K562 (cell line): ENCODE measurements around the gene KCNK2. TPM values are rescaled to one million over a fixed set of nuclear protein-coding genes. Genes with fewer than 3 reads are reported as not detected.

Source experiments
- ATAC-seq: fragments of 200-7000 bp; cut with Tn5 transposase; 3 replicates; pipeline ENCODE4 v1.9.1; 2020; ENCODE audit warnings: moderate library complexity
- BruUV-seq: library from RNA; stranded (reverse); fragments of 400-500 nt; replicated peaks from 2 replicates; lab custom pipeline; 2021; lab: Mats Ljungman, UMichigan
- CTCF ChIA-PET: fragments of 300-600 bp; formaldehyde crosslinking; extraction: SDS; loops from one replicate; lab custom pipeline; 2021; ENCODE audit warnings: low intra/inter-chr PET ratio; lab: Yijun Ruan, JAX
- POLR2A ChIA-PET: fragments of 300-600, 350-650 bp; sonication (Branson Sonifier 250); formaldehyde crosslinking; extraction: SDS; loops from one replicate; lab custom pipeline; 2021; ENCODE audit warnings: antibody characterized with exemption, inconsistent platforms; lab: Yijun Ruan, JAX
- DNase-seq, 4 experiments: peaks; one replicate each; pipeline versions ENCODE4 v3.0.0 to v3.0.0-alpha.2; 2011 to 2018; ENCODE audit warnings: low spot score in 3 of 4, mixed read lengths in 3 of 4; ENCODE audit errors: extremely low read depth in 1 of 4
- FAIRE-seq: peaks from 2 replicates; lab custom pipeline; 2011; peaks lifted over from hg19 to GRCh38; lab: Jason Lieb, UNC
- H2AFZ ChIP-seq: 2 replicates; pipeline ENCODE4 v1.6.0; 2011; ENCODE audit warnings: low read depth, low read length, control low read depth, inconsistent platforms
- H3K27ac ChIP-seq: fragments of 200-600 bp; 3 replicates; pipeline ENCODE4 v1.8.0; 2011; ENCODE audit warnings: low read depth, mild to moderate bottlenecking, control low read depth, inconsistent platforms, low read length, moderate library complexity, mixed read lengths; ENCODE audit errors: extremely low read depth
- H3K27me3 ChIP-seq, 2 experiments: fragments of 300-600 bp in 1 of 2; 2 replicates in 1 of 2; 3 replicates in 1 of 2; pipeline versions ENCODE4 v1.6.0 to v1.8.0; 2011; ENCODE audit warnings: inconsistent platforms in 2 of 2, low read length in 2 of 2, mild to moderate bottlenecking in 1 of 2, mixed read lengths in 1 of 2, moderate library complexity in 1 of 2; ENCODE audit not compliant: control insufficient read depth in 2 of 2, insufficient read depth in 2 of 2
- H3K36me3 ChIP-seq: fragments of 300-600 bp; 3 replicates; pipeline ENCODE4 v1.8.0; 2011; ENCODE audit warnings: mild to moderate bottlenecking, low read length, inconsistent platforms; ENCODE audit not compliant: control insufficient read depth, insufficient read depth
- H3K4me1 ChIP-seq, 2 experiments: fragments of 200-600 bp in 1 of 2; replicated peaks in 1 of 2; 2 replicates in 1 of 2; 3 replicates in 1 of 2; pipeline versions ENCODE4 v1.5.1 to v1.8.0; 2011; ENCODE audit warnings: inconsistent platforms in 2 of 2, low read length in 2 of 2, mild to moderate bottlenecking in 1 of 2, mixed read lengths in 1 of 2, moderate library complexity in 1 of 2; ENCODE audit not compliant: control insufficient read depth in 2 of 2, insufficient read depth in 2 of 2
- H3K4me2 ChIP-seq: 2 replicates; pipeline ENCODE4 v1.6.1; 2011; ENCODE audit warnings: low read length, control low read depth, inconsistent platforms, mixed read lengths; ENCODE audit not compliant: insufficient read depth
- H3K4me3 ChIP-seq: fragments of 200-600 bp; sonication (generic), shearing (Covaris generic); 2 replicates; pipeline ENCODE4 v1.5.1; 2016; ENCODE audit warnings: control low read depth, inconsistent platforms
- H3K79me2 ChIP-seq: fragments of 200-600 bp; 3 replicates; pipeline ENCODE4 v1.8.0; 2011; ENCODE audit warnings: low read length, inconsistent platforms; ENCODE audit not compliant: control insufficient read depth, insufficient read depth
- H3K9ac ChIP-seq, 2 experiments: 2 replicates each; pipeline versions ENCODE4 v1.6.0 to v1.6.1; 2011; ENCODE audit warnings: low read depth in 2 of 2, low read length in 2 of 2, control low read depth in 1 of 2, inconsistent platforms in 1 of 2, mild to moderate bottlenecking in 1 of 2, mixed read lengths in 1 of 2; ENCODE audit not compliant: insufficient read depth in 1 of 2
- H3K9me1 ChIP-seq: one replicate; pipeline ENCODE4 v1.6.0; 2011; ENCODE audit warnings: inconsistent platforms, mild to moderate bottlenecking, low read length, moderate library complexity; ENCODE audit not compliant: control insufficient read depth, insufficient read depth
- H3K9me3 ChIP-seq: replicated peaks from 2 replicates; pipeline ENCODE4 v1.5.1; 2011; ENCODE audit warnings: low read depth, low read length, inconsistent platforms; ENCODE audit not compliant: control insufficient read depth, insufficient read depth
- H4K20me1 ChIP-seq: replicated peaks from 2 replicates; pipeline ENCODE4 v1.6.1; 2011; ENCODE audit warnings: low read length, inconsistent platforms, mixed read lengths; ENCODE audit not compliant: control insufficient read depth, insufficient read depth
- POLR2AphosphoS5 ChIP-seq: IDR thresholded peaks from 2 replicates; pipeline ENCODE4 v1.6.1; 2011; ENCODE audit warnings: mild to moderate bottlenecking, low read depth, low read length, moderate library complexity; ENCODE audit not compliant: control insufficient read depth, insufficient read depth
- SMAD2 ChIP-seq: fragments of 150-350 bp; IDR thresholded peaks from 2 replicates; pipeline ENCODE4 v1.6.1; 2014; ENCODE audit warnings: low read depth, mild to moderate bottlenecking, low read length
- SMC3 ChIP-seq: conservative IDR thresholded peaks from 2 replicates; pipeline ENCODE4 v1.6.1; 2011; ENCODE audit warnings: low read depth, low read length, improper control_type of control experiment; ENCODE audit not compliant: insufficient read depth
- TFAM ChIP-seq: fragments of 250-450 bp; sonication (Bioruptor Pico); conservative IDR thresholded peaks from 2 replicates; pipeline ENCODE4 v1.5.0; 2021; ENCODE audit warnings: mild to moderate bottlenecking, moderate library complexity
- ZNF253 ChIP-seq: fragments of 250-450 bp; sonication (Bioruptor Pico); conservative IDR thresholded peaks from 2 replicates; pipeline ENCODE4 v1.6.1; 2021; ENCODE audit warnings: mild to moderate bottlenecking
- ZNF586 ChIP-seq: fragments of 450-650 bp; formaldehyde crosslinking; conservative IDR thresholded peaks from 2 replicates; pipeline ENCODE4 v1.4.0; 2020; ENCODE audit warnings: mild to moderate bottlenecking, moderate library complexity
- in situ Hi-C: fragments of 300-500 bp; cut with MboI; formaldehyde crosslinking; loops from 4 replicates; pipeline ENCODE4 v1.15.0; 2018; ENCODE audit warnings: inconsistent platforms, mixed read lengths
- intact Hi-C: fragments of 100-400 bp; cut with micrococcal nuclease; formaldehyde crosslinking; loops from 2 replicates; pipeline ENCODE4 v1.14.2; 2022
- polyA plus RNA-seq, 8 experiments: library from polyadenylated mRNA; depleted of rRNA in 4 of 8; stranded (reverse) in 5 of 8; unstranded in 3 of 8; fragments of >200 nt; fragmentation: Nextera tagmentation in 2 of 8; fragmentation: Illumina TruSeq in 1 of 8; extraction: Ambion mirVana in 2 of 8; extraction: Trizol in 1 of 8; gene quantifications; 2 replicates each; pipeline versions ENCODE4 v1.2.1 to v1.2.3, GENCODE V29; 2011 to 2014; ENCODE audit warnings: inconsistent platforms in 1 of 8, missing spikeins in 1 of 8
- total RNA-seq, 7 experiments: library from RNA; depleted of rRNA in 6 of 7; stranded (reverse); fragments of >200 nt in 6 of 7; fragmentation: Illumina TruSeq in 2 of 7; extraction: Trizol in 2 of 7; gene quantifications; 2 replicates each; pipeline versions ENCODE4 v1.2.1 to v1.2.3, GENCODE V29; 2011 to 2021; ENCODE audit warnings: low replicate concordance in 1 of 7
- TF ChIP-seq, protein P1 (sequence below): IDR thresholded peaks from 2 replicates; pipeline ENCODE4 v1.6.1; 2011; ENCODE audit warnings: borderline replicate concordance, low read depth, mild to moderate bottlenecking, moderate library complexity, low read length; ENCODE audit not compliant: insufficient read depth, poor library complexity, severe bottlenecking
- TF ChIP-seq, protein P2 (sequence below): fragments of 450-650 bp; IDR thresholded peaks from 2 replicates; pipeline ENCODE4 v1.6.1; 2014; ENCODE audit warnings: low read depth, mild to moderate bottlenecking, moderate library complexity, borderline replicate concordance
- TF ChIP-seq, protein P3 (sequence below): fragments of 200-800 bp; sonication (Bioruptor generic); IDR thresholded peaks from 2 replicates; pipeline ENCODE4 v1.6.1; 2017; ENCODE audit warnings: missing genetic modification characterization, missing compliant biosample characterization

The KCNK2 gene
- total and polyA plus RNA-seq, 9 of the 15 experiments (the other 6 are each of a cell fraction or from before 2014, with no cell fraction given), result 0.04 to 0.13 (median 0.05) TPM; not detected in 3

DNA sequence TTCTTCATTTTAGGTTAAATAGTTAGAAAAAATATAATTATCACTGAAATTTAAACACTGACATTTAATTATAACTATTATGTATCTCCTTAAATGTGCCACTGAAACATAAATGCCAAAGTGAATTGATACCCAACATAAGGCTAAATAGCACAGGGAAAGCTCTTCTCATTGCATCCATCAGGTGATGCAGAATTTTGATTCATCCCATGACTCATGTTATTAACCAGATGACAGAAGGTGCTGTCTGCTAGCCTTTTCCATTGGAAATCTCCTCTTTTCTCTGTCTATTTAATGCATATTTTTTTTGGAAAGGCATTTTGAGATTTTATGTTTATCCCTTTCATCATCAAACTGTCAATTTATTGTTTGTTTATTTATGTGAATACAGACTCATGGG is 136.8 kb downstream of the KCNK2 start:
- CTCF ChIA-PET, result no interaction called here

More for the DNA sequence above, 136.8 kb downstream of the KCNK2 start:
- H3K4me1 ChIP-seq, result no peaks in the 10 kb centered on the region
- no peaks in the 10 kb centered on the region for H3K27me3 ChIP-seq
- DNase-seq, result no peak
- no peaks in the 10 kb centered on the region for H3K9me1 ChIP-seq
- no peaks in the 10 kb centered on the region for H4K20me1 ChIP-seq
- POLR2A ChIA-PET, result no interaction called here
- H3K36me3 ChIP-seq, result no peaks in the 10 kb centered on the region
- no peaks in the 10 kb centered on the region for H3K79me2 ChIP-seq
- FAIRE-seq, result no peak
- H3K27ac ChIP-seq, result no peak overlapping the region
- TF ChIP-seq ZNF586 (CRISPR knock-in tag), result no peak
- no peak for TF ChIP-seq SMC3
- TF ChIP-seq, protein P1, sequence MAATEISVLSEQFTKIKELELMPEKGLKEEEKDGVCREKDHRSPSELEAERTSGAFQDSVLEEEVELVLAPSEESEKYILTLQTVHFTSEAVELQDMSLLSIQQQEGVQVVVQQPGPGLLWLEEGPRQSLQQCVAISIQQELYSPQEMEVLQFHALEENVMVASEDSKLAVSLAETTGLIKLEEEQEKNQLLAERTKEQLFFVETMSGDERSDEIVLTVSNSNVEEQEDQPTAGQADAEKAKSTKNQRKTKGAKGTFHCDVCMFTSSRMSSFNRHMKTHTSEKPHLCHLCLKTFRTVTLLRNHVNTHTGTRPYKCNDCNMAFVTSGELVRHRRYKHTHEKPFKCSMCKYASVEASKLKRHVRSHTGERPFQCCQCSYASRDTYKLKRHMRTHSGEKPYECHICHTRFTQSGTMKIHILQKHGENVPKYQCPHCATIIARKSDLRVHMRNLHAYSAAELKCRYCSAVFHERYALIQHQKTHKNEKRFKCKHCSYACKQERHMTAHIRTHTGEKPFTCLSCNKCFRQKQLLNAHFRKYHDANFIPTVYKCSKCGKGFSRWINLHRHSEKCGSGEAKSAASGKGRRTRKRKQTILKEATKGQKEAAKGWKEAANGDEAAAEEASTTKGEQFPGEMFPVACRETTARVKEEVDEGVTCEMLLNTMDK, result no peak
- TF ChIP-seq, protein P2, sequence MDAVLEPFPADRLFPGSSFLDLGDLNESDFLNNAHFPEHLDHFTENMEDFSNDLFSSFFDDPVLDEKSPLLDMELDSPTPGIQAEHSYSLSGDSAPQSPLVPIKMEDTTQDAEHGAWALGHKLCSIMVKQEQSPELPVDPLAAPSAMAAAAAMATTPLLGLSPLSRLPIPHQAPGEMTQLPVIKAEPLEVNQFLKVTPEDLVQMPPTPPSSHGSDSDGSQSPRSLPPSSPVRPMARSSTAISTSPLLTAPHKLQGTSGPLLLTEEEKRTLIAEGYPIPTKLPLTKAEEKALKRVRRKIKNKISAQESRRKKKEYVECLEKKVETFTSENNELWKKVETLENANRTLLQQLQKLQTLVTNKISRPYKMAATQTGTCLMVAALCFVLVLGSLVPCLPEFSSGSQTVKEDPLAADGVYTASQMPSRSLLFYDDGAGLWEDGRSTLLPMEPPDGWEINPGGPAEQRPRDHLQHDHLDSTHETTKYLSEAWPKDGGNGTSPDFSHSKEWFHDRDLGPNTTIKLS, result no peak
- TF ChIP-seq, protein P3, sequence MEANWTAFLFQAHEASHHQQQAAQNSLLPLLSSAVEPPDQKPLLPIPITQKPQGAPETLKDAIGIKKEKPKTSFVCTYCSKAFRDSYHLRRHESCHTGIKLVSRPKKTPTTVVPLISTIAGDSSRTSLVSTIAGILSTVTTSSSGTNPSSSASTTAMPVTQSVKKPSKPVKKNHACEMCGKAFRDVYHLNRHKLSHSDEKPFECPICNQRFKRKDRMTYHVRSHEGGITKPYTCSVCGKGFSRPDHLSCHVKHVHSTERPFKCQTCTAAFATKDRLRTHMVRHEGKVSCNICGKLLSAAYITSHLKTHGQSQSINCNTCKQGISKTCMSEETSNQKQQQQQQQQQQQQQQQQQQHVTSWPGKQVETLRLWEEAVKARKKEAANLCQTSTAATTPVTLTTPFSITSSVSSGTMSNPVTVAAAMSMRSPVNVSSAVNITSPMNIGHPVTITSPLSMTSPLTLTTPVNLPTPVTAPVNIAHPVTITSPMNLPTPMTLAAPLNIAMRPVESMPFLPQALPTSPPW (CRISPR knock-in tag), result no peak
- no peak for TF ChIP-seq POLR2AphosphoS5
- TF ChIP-seq ZNF253, result no peak
- no peak for TF ChIP-seq TFAM (CRISPR knock-in tag)
- TF ChIP-seq SMAD2, result no peak
- intact Hi-C loops, result loop anchor here (10.0 kb wide), 1 partner anchor 385 kb away; no protein-coding TSS in a partner anchor
- in situ Hi-C loops, result no loop called here
- BruUV-seq, result no TSS peak
- ATAC-seq, result no peak
- no peak overlapping the region for H3K4me3 ChIP-seq
- no peaks in the 10 kb centered on the region for H3K9me3 ChIP-seq
- no peak overlapping the region for H3K9ac ChIP-seq
- no peak overlapping the region for H2AFZ ChIP-seq
- no peak overlapping the region for H3K4me2 ChIP-seq
